22Rv1 (cell line): ENCODE data around the gene CHD9.

Source experiments
- ZFX ChIP-seq: fragments of 450-650 bp; IDR thresholded peaks from 2 replicates; pipeline ENCODE4 v1.6.1; 2017; ENCODE audit warnings: antibody characterized with exemption, borderline replicate concordance
- TF ChIP-seq, protein P1 (sequence below): fragments of 450-650 bp; IDR thresholded peaks from 2 replicates; pipeline ENCODE4 v1.5.1; 2017; ENCODE audit warnings: mild to moderate bottlenecking

DNA sequence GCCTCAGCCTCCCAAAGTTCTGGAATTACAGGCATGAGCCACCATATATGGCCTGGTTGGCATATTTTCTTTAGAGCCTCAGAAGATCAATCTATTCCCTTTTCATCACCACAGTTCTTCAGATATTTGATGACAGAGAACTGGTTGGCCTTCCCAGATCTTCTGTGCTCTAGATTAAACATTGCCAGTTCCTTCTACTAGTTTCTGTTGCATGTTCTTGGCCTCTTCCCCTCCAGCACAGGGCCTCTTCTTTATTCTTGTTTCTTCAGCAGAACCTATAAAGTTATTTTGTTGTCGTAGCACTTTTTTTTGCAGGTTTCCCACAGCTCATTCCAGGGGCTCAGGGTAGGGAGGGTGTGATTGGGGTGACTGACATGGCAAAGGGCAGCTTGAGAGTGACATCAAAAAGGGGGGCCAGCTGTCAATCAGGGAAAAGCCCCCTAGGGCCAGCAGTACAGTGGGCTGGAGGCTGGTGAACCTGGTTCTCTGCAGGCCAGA is 9.3 kb downstream of the CHD9 start:
- TF ChIP-seq, protein P1, sequence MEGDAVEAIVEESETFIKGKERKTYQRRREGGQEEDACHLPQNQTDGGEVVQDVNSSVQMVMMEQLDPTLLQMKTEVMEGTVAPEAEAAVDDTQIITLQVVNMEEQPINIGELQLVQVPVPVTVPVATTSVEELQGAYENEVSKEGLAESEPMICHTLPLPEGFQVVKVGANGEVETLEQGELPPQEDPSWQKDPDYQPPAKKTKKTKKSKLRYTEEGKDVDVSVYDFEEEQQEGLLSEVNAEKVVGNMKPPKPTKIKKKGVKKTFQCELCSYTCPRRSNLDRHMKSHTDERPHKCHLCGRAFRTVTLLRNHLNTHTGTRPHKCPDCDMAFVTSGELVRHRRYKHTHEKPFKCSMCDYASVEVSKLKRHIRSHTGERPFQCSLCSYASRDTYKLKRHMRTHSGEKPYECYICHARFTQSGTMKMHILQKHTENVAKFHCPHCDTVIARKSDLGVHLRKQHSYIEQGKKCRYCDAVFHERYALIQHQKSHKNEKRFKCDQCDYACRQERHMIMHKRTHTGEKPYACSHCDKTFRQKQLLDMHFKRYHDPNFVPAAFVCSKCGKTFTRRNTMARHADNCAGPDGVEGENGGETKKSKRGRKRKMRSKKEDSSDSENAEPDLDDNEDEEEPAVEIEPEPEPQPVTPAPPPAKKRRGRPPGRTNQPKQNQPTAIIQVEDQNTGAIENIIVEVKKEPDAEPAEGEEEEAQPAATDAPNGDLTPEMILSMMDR: no peak
- no peak for TF ChIP-seq ZFX
